ENCODE results near the gene PHACTR1.
"Not testable (repeated sequence)": the region's sequence is repeated elsewhere in the genome, so short reads cannot be mapped to it uniquely, and the experiment has no call there.

The PHACTR1 gene

DNA sequence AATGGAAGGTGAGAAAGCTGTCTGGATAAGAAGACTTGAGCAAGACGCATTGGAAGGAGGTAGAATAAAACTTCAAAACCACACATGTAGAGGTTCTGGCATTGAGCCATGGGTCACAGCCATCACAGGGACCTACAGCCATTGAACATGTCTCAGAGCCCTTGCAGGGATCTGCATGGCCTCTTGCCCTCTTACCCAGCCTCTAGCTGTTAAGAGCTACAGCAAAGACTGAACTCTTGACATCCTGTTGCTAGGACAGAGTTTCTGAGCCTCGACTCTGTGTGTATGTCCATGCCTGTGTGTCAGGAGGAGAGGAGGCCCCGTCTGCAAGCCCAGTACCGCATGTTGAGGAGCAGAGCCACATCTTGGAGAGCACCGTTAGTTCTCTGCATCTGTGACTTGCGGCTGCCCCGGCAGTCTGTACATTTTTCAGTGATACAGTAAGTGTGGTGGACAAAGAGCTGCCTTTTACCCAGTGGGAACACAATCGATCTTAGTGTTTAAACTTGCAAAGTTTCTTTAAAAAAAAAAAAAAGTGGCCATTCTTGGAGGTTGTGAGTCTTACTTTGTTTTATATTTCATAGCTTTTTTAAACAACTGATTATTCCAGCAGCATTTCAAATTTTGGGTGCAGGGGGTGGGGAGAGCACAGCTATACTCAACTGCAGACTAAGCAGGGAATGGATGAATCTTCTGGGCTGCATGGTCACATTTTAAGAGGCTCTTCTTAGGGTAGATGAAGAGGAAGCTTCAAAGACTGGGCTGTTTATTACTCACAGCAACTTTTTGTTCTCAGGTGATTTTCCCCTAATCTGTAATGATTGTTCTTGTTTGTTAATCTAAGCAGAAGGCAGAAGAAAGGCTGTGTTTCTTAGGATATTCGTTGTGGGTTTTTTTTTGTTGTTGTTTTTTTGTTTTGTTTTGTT lies 523.2 kb downstream of the PHACTR1 start:
- no peak for DNase-seq (ENCODE audit: low read depth in 2 of 2)

DNA sequence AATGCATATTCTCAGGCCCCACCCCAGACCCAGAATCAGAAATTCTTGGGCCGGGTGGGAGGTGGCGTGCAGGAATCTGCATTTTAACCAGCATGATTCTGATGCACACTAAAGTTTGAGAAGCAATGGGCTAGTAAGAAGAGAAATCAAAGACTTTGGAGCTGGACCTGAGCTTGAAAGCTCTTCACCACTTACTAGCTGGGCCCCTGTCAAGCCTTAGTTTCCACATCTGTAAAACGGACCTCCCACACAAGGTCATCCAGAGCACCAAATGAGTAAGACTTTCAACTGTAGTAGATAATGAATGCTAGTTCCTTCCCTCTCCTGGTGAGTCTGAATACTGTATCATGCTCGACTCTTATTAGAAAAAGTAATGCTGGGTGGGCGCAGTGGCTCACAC lies 524.8 kb downstream of the PHACTR1 start:
- DNase-seq (ENCODE audit: low read depth in 2 of 2) = no peak

DNA sequence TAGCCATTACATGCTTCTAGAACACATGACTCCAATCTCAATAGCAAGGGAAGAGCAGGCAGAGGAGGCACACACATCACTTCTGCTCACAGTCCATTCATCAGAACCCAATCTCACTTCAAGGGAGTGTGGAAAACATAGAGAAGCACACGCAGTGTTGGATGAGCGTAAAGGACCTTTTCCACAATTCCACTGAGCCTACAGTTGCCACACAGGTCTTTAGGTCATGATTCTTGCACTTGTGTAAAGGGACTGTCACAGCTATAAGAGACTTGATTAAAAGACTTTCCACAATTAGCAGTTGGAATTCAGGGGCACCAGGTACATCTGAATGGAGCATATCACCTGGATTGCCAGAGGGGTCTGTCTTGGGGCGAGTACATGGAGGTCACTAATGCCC lies 525.6 kb downstream of the PHACTR1 start:
- no peak for DNase-seq (ENCODE audit: low read depth in 2 of 2)

DNA sequence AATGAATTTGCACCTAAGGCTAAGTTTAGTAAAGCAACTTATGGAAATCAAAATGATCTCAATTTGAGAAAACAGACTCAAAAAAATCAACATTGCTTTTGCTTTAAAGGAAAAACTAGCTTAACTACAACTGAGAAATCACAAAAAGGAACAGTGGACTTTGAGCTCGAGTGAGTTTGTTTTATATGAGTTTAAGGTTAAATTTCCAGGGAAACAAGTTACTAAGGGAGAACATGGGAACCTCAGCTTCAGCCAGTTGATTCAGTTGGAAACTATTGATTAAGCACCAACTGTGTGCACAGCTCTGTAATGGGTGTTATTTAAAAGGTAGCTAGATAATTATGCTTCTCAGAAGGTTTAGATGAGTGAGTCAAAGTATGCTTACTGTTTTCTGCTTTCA lies 526.0 kb downstream of the PHACTR1 start:
- no peak for DNase-seq (ENCODE audit: low read depth in 2 of 2)

DNA sequence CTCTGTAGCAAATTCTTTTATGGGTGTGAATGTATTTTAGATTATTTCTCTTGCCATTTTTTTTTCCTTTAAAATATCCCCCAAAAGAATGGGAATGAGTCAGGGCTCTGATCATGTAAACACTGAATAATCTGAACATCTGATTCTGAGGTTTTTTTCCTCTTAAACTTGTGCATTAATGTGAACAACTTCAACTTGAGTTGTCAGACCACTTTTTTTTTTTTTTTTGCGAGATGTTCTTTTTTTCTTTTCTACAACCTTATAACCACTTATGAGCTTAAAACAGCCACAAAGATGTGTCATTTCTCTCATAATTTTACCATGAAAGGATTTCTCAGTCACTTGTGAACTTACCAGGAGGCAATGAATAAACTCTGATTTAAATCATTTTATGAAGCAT lies 526.5 kb downstream of the PHACTR1 start:
- no peak for DNase-seq (ENCODE audit: low read depth in 2 of 2)

DNA sequence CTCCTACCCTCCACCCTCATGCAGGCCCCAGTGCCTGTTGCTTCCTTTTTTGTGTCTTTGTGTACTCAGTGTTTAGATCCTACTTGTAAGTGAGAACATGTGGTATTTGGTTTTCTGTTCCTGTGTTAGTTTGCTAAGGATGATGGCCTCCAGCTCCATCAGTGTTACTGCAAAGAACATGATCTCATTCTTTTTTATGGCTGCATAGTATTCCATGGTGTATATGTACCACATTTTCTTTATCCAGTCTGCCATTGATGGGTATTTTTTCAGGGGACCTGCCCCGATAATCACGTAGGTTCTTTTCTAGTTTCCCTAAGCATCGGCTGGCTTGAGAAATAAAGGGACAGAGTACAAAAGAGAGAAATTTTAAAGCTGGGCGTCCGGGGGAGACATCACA lies 527.2 kb downstream of the PHACTR1 start:
- DNase-seq (ENCODE audit: low read depth in 2 of 2) = not testable (repeated sequence)

DNA sequence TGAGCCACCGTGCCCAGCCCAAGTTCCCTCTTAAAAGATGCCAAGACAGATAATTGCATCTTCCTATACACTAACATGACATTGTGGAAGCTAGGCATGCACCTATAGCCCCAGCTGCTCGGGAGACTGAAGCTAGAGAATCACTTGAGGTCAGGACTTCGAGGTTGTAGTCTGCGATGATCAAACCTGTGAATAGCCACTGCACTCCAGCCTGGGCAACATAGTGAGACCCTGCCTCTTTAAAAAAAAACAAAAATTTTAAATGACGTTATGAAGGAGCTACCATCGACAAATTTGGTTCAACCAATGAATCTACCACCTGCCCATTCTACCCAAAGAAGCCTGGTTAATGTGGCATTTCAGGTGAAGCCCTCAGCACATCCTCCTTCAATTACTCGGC lies 531.1 kb downstream of the PHACTR1 start:
- DNase-seq (ENCODE audit: low read depth in 2 of 2) = no peak

DNA sequence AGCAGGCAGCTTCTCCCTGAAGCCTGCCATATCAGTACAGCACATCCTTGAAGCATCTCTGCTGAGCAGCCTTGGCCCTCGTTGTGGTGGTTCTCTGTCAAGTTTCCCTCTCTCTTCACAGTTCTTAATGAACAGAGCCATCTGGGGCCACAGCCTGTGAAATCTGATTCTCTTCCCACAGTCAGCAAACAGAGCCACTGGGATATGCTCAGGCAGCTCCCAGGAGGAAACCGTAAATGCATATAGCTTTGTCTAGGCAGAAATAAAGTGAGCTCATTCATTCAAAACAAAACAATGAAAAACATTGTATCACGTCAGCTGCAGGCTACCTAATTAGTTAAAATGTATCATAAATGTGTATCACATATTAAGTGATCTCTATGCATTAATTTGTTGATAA lies 531.5 kb downstream of the PHACTR1 start:
- no peak for DNase-seq (ENCODE audit: low read depth in 2 of 2)

DNA sequence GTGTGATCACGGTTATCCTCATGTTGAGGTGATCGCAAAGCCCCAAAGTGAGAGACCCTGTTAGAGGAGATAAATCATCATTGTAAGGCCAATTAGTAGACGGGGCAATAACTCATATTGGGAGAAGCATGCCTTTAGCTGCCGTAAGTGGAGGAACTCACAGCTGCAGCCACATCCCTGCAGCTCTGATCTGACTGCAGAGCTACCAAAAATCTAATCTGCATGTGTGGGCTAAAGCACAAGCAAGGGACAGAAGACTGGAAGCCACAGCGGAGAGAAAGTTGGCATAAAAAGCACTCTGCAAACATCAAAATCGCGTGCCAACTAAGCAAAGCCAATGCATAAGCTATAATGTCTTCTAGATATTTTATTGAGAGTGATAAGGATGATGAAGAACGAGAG lies 532.0 kb downstream of the PHACTR1 start:
- no peak for DNase-seq (ENCODE audit: low read depth in 2 of 2)

DNA sequence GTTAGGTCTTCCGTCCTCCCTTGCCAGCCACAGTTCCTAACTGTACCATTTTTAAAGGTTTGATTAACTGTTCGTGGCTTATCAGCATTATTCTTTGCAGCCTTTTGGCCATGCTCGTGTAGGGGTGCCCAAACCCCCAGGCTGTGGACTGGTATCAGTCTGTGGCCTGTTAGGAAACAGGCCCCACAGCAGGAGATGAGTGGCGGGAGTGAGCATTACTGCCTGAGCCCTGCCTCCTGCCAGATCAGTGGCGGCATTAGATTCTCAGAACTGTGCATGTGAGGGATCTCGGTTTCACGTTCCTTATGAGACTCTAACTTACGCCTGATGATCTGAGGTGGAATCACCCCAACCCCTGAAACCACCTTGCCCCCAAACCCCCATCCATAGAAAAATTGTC lies 532.4 kb downstream of the PHACTR1 start:
- no peak for DNase-seq (ENCODE audit: low read depth in 2 of 2)

DNA sequence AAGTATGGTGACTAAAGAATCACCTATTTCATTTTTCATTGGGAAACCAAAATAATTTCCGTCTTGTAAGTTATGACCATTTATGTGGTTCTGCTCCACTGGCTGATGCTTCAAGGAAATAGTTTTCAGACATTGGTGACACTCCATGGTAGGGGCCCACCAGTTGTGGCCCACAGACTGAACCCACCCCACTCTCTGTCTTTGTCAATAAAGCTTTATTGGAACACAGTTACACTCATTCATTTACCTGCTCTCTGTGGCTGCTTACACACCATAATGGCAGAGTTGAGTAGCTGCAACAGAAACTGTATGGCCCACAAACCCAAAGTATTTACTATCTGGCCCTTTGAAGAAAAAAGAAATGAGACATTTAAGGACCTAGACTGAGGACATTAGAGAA lies 533.2 kb downstream of the PHACTR1 start:
- DNase-seq (ENCODE audit: low read depth in 2 of 2) = no peak

DNA sequence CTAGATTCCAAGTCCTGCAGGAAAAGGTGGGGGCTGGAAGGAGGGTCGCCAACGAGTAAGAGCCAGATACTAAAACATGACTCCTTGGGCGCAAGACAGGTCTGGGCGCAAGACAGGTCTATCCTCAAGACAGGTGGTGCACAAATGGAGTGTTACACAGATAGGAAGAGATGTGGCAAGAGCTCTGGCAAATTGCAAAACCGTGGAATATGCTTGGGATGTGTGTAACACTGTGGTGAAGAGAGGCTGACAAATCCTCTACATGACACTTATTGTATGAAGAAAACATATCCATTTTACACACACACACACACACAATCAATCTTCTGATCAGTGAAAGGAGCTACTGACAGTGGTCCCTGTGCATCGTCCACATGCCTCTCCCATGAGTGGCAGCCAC lies 534.1 kb downstream of the PHACTR1 start:
- no peak for DNase-seq (ENCODE audit: low read depth in 2 of 2)

DNA sequence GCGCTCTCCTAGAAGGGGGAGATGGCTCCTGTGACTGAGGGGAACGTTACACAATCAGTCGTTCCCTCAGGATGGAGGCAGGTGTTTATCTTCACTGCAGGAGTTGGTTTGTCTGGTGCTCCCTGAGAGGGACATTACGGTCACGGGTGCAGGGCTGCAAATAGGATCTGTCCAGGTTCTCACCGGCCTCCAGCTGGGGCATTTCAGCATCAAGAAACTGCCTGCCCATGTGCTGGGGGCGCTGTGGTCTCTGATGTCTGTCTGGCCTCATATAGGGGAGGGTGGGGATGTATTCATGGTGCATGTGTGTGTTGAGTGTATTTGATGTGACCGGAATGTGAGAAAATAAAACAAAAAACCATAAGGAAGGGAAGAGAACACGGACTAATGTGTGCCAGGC lies 534.7 kb downstream of the PHACTR1 start:
- no peak for DNase-seq (ENCODE audit: low read depth in 2 of 2)

DNA sequence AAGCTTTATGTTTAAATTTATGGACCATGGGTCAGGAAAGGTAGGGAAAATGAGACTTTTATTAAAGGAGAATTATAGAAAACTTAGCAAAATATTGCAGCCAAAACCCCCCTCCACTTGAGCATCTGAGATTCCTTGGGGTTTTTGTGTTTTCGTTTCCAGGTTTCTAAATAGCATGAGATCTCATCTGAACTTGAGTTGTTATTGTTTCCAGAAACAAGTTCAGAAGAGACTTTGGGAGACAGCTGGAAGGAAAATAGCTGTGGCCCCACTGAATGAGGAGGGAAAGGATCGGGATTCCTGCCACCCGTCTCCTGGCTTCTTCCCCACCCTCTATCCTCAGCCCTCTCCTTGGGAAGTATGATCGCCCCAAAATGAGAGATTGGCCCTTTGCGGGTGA lies 536.2 kb downstream of the PHACTR1 start:
- DNase-seq (ENCODE audit: low read depth in 2 of 2) = no peak

DNA sequence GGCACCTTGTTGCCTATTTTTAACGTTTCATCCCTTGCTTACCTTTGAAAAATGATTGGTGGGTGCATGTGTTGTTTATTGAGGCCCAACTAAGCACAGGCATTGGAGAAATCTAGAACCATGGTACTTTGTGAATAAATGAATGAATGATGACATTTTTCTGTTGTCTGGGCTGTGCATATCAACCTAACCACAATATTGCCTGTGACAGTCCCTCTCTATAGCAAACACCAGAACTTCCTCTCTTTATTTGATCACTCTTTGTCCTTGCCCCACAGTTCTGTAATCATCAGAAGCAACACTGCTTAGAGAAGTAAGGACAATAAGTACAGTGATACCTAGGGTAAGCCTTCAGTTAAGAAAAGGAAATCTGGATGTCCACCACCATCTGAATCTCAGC lies 536.7 kb downstream of the PHACTR1 start:
- DNase-seq (ENCODE audit: low read depth in 2 of 2) = no peak

DNA sequence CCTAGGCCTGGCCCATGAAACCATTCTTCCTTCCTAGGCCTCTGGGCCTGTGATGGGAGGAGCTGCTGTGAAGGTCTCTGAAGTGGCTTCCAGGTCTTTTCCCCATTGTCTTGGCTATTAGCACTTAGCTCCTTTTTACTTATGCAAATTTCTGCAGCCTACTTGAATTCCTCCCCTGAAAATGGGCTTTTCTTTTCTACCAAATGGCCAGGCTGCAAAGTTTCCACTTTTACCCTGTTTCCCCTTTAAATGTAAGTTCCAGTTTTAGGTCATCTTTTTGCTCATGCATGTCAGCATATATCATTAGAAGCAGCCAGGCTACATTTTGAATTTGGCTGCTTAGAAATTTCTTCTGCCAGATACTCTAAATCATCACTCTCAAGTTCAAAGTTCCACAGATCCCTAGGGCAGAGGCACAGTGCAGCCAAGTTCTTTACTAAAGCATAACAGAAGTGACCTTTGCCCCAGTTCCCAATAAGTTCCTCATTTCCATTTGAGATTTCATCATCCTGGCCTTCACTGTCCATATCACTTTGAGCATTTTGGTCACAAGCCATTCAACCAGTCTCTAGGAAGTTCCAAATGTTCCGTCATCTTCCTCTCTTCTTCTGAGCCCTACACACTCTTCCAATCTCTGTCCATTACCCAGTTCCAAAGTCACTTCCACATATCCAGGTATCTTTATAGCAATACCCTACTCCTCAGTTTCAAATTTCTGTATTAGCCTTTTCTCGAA lies 539.9 kb downstream of the PHACTR1 start:
- DNase-seq (ENCODE audit: low read depth in 2 of 2) = no peak

DNA sequence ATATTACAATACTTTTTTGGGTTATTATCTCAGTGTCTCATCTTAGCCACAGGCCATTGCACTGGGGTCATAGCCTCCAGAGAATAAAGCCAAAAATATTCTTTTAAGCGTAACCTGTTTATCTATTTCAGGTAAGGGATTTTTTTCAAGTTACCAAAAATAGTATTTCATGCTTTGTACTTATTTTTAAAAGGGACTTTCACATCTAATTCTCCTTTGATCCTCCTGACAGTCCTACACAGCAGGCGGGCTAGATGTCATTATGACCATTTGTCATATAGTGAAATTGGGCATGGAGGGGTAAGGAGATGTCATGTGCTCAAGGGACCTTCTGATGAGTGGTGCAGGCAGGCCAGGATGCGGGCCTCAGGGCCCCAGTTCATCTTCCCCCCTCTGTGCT lies 542.8 kb downstream of the PHACTR1 start:
- DNase-seq (ENCODE audit: low read depth in 2 of 2) = no peak

DNA sequence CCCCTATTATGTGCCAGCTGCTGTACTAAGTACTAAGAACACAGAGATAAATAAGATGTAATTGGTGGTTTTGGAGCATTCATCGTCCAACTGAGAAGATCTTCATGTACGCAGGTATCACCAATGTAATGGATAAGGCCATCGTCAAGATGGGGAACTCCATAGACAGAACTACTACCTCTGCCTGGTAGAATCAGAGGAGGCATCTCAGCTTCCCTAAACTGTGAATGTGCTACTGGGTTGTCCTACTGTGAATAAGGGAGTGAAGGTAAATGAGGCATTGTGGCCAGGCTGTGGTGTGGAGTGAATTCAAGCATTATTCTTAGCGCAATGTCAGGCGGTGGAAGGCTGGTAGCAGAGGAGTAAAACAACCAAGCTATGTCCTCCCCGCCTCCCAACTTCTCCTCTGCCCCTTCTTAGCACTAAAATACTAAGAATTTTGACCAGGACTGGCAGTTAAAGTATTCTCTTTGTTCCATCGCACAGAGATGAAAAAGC lies 543.6 kb downstream of the PHACTR1 start:
- no peak for DNase-seq (ENCODE audit: low read depth in 2 of 2)

DNA sequence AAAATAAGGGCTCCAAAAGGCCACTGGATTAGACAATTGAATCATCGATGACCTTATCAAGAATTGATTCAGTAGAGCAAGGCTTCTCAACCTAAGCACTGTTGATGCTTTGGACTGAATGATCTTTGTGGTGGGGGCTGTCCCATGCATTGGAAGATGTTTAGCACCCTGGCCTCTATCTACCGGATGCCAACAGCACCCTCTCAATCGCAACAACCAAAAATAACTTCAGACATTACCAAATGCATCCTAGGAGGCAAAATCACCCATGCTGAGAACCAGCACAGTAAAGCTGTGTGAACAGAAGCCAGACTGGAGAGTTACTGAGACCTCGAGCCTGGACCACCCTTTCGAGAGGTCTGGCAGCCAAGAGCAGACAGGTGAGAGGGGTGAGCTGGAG lies 544.3 kb downstream of the PHACTR1 start:
- DNase-seq (ENCODE audit: low read depth in 2 of 2) = no peak

DNA sequence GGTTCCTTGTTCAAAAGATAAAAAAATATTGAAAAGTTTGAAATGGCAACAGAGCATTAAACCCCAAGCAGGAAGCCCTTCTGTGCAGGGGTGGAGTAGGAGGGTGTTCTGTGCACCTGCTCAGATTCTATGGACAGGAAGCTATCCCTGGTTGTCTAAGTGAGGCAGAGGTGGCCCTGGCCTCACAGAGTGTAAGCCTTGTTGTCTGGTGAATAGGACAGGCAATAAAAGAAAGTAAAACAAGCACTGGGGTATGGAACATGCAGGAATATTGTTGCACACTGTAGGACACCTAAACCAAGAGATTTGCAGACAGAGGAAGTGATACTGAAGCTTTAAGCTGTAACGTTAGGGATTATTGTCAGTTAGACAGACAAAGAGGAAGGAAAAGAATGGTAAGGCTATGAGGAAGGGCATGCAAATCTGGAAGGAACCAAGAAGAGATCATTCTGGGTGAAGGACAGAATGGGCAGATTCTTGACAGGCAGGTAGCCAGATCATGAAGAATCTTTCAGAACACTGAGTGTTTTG lies 545.0 kb downstream of the PHACTR1 start:
- no peak for DNase-seq (ENCODE audit: low read depth in 2 of 2)

DNA sequence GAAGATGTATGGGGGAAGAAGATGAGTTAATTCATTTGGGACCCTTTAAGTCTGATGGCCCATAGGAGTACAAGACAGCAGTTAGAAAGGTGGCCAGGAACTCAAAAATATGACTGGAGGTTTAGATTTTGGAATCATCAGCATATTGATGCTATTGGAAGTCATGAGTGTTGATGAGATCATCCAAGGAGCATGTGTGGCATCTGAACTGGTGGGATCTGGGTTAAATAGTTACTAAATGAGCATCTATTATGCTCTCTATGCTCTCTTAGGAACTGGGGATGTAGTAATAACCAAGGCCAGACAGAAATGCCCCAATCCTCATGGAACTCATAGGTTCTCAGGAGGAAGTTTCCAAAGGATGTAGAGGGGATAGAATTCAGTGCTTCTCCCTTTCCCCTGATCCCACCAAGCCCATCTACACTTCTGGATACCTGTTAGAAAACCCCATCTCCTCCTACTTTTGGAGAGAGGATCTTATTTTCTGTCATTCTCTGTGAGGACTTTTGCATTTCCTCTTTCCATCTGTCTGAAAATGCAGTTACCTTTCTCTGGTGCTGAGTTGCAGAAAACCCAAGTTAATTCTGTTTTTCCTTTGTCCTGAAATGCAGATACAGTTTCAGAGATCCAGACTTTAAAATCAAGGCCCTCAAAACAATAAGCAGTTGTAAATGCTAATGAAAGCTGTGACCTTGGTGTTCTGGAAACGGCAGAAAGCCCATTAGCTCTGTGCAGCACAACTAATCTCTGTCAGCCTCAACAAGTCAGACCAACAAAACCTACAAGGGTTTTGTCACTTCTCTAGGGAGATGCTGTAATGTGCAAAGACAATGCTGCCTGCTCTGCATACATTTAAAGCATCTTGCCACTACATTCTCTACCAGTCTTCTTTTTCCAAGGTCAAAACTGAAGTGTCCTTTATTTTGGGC lies 546.0 kb downstream of the PHACTR1 start:
- DNase-seq (ENCODE audit: low read depth in 2 of 2) = no peak

DNA sequence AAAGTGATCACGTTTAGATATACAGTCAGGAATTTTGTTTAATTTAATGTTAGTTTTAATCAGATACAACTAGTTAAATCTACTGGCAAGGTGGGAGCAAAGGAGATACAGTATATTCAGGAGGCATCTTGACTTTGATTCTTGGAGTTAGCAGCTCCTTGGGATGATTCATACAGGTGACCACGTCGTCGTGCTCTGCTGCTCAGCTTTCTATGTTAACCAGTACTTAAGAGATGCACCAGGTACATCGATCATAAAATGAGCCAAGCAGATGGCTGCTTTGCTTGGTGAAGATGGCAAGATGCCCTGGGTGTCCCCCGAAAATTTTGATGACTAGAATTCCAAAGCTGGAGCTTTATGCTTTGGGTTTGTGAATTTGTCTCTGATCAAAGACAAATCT lies 547.1 kb downstream of the PHACTR1 start:
- DNase-seq (ENCODE audit: low read depth in 2 of 2) = no peak
